IMR-90 (cell line): ENCODE data around the gene INTS3. TPM values are rescaled to one million over a fixed set of nuclear protein-coding genes. Genes with fewer than 3 reads are reported as not detected.

Source experiments
- ATAC-seq: fragments of 200-7000 bp; cut with Tn5 transposase; 2 replicates; pipeline ENCODE4 v1.9.1; 2020; ENCODE audit warnings: low read depth, mild to moderate bottlenecking, moderate library complexity
- BruUV-seq: library from RNA; stranded (reverse); fragments of 400-500 nt; replicated peaks from 2 replicates; lab custom pipeline; 2021; lab: Mats Ljungman, UMichigan
- CTCF ChIA-PET: fragments of 300-600 bp; formaldehyde crosslinking; extraction: SDS; loops from one replicate; lab custom pipeline; 2021; ENCODE audit warnings: antibody characterized with exemption; lab: Yijun Ruan, JAX
- POLR2A ChIA-PET: fragments of 300-600 bp; sonication (Branson Sonifier 250); formaldehyde crosslinking; loops from one replicate; lab custom pipeline; 2022; ENCODE audit warnings: antibody characterized with exemption; ENCODE audit not compliant: unreplicated experiment; lab: Charles Lee
- DNase-seq: peaks from one replicate; pipeline ENCODE4 v3.0.0; 2013
- H2AFZ ChIP-seq: replicated peaks from 2 replicates; pipeline ENCODE3; 2013; ENCODE audit warnings: low read length, mild to moderate bottlenecking; ENCODE audit not compliant: poor library complexity
- H2AK5ac ChIP-seq: 2 replicates; pipeline ENCODE4 v1.6.1; 2013; ENCODE audit warnings: low read depth, low read length, inconsistent platforms
- H2AK9ac ChIP-seq: replicated peaks from 2 replicates; pipeline ENCODE3; 2013; ENCODE audit warnings: mild to moderate bottlenecking, low read depth, low read length, moderate library complexity; ENCODE audit not compliant: poor library complexity
- H2BK120ac ChIP-seq: 2 replicates; pipeline ENCODE4 v1.6.1; 2013; ENCODE audit warnings: low read depth, low read length, inconsistent platforms
- H2BK15ac ChIP-seq: 3 replicates; pipeline ENCODE4 v1.6.1; 2013; ENCODE audit warnings: low read depth, low read length, inconsistent platforms
- H2BK20ac ChIP-seq: 2 replicates; pipeline ENCODE4 v1.6.1; 2013; ENCODE audit warnings: low read depth, mild to moderate bottlenecking, inconsistent platforms, low read length, moderate library complexity
- H2BK5ac ChIP-seq: 2 replicates; pipeline ENCODE4 v1.6.1; 2013; ENCODE audit warnings: mild to moderate bottlenecking, low read depth, low read length, inconsistent platforms; ENCODE audit not compliant: poor library complexity, severe bottlenecking
- H3K14ac ChIP-seq: replicated peaks from 2 replicates; pipeline ENCODE4 v1.6.1; 2013; ENCODE audit warnings: low read depth, low read length, inconsistent platforms
- H3K18ac ChIP-seq: 2 replicates; pipeline ENCODE4 v1.6.1; 2013; ENCODE audit warnings: low read depth, low read length, control low read depth
- H3K23ac ChIP-seq: 2 replicates; pipeline ENCODE4 v1.6.1; 2013; ENCODE audit warnings: low read depth, low read length, inconsistent platforms
- H3K27ac ChIP-seq: 2 replicates; pipeline ENCODE4 v1.5.1; 2013; ENCODE audit warnings: mild to moderate bottlenecking, control low read depth, low read length; ENCODE audit not compliant: insufficient read depth
- H3K27me3 ChIP-seq: 2 replicates; pipeline ENCODE4 v1.6.1; 2013; ENCODE audit warnings: low read length; ENCODE audit not compliant: control insufficient read depth, insufficient read depth
- H3K36me3 ChIP-seq: 2 replicates; pipeline ENCODE4 v1.6.1; 2013; ENCODE audit warnings: low read length, mixed read lengths; ENCODE audit not compliant: control insufficient read depth, insufficient read depth
- H3K4ac ChIP-seq: 2 replicates; pipeline ENCODE4 v1.6.1; 2013; ENCODE audit warnings: low read depth, low read length, inconsistent platforms
- H3K4me1 ChIP-seq: 2 replicates; pipeline ENCODE4 v1.6.1; 2013; ENCODE audit warnings: low read length, mixed read lengths; ENCODE audit not compliant: control insufficient read depth, insufficient read depth
- H3K4me2 ChIP-seq: 2 replicates; pipeline ENCODE4 v1.6.1; 2013; ENCODE audit warnings: low read depth, mild to moderate bottlenecking, control low read depth, low read length, moderate library complexity
- H3K4me3 ChIP-seq: 2 replicates; pipeline ENCODE4 v1.5.1; 2013; ENCODE audit warnings: low read depth, mild to moderate bottlenecking, control low read depth, low read length, moderate library complexity; ENCODE audit not compliant: insufficient read depth
- H3K56ac ChIP-seq: 2 replicates; pipeline ENCODE4 v1.6.1; 2013; ENCODE audit warnings: low read length, inconsistent platforms; ENCODE audit not compliant: insufficient read depth; ENCODE audit errors: extremely low read depth
- H3K79me1 ChIP-seq, 2 experiments: 2 replicates each; pipeline ENCODE4 v1.6.1; 2013; ENCODE audit warnings: low read length in 2 of 2, inconsistent platforms in 1 of 2, low read depth in 1 of 2
- H3K9ac ChIP-seq: 2 replicates; pipeline ENCODE4 v1.6.1; 2013; ENCODE audit warnings: low read depth, low read length, control low read depth
- H3K9me1 ChIP-seq: 2 replicates; pipeline ENCODE4 v1.6.1; 2013; ENCODE audit warnings: low read length, inconsistent platforms; ENCODE audit not compliant: insufficient read depth
- H3K9me3 ChIP-seq: 2 replicates; pipeline ENCODE4 v1.6.1; 2013; ENCODE audit warnings: low read length; ENCODE audit not compliant: control insufficient read depth, insufficient read depth
- H4K20me1 ChIP-seq: 2 replicates; pipeline ENCODE4 v1.6.1; 2013; ENCODE audit warnings: low read length, inconsistent platforms; ENCODE audit not compliant: insufficient read depth
- H4K5ac ChIP-seq: 2 replicates; pipeline ENCODE4 v1.6.1; 2013; ENCODE audit warnings: mild to moderate bottlenecking, low read depth, low read length, control low read depth
- H4K8ac ChIP-seq, 2 experiments: 2 replicates each; pipeline ENCODE4 v1.6.1; 2013; ENCODE audit warnings: low read depth in 2 of 2, low read length in 2 of 2, control low read depth in 1 of 2, inconsistent platforms in 1 of 2
- H4K91ac ChIP-seq: 2 replicates; pipeline ENCODE4 v1.6.1; 2013; ENCODE audit warnings: low read depth, low read length, inconsistent platforms; ENCODE audit not compliant: insufficient read depth
- BHLHE40 ChIP-seq: fragments of 150-350 bp; IDR thresholded peaks from 2 replicates; pipeline ENCODE4 v1.6.1; 2016; ENCODE audit warnings: mild to moderate bottlenecking, low read depth, low read length
- CHD1 ChIP-seq: IDR thresholded peaks from 2 replicates; pipeline ENCODE4 v1.6.1; 2012; ENCODE audit warnings: low read depth, low read length, improper control_type of control experiment
- MAFK ChIP-seq: IDR thresholded peaks from 2 replicates; pipeline ENCODE4 v1.6.1; 2012; ENCODE audit warnings: low read depth, low read length, improper control_type of control experiment
- MAZ ChIP-seq: IDR thresholded peaks from 2 replicates; pipeline ENCODE4 v1.6.1; 2012; ENCODE audit warnings: low read depth, mild to moderate bottlenecking, low read length, improper control_type of control experiment, moderate library complexity, borderline replicate concordance
- MXI1 ChIP-seq: IDR thresholded peaks from 2 replicates; pipeline ENCODE4 v1.6.1; 2012; ENCODE audit warnings: low read depth, mild to moderate bottlenecking, low read length, moderate library complexity, borderline replicate concordance
- NFE2L2 ChIP-seq: fragments of 150-350 bp; IDR thresholded peaks from 2 replicates; pipeline ENCODE4 v1.6.1; 2016; ENCODE audit warnings: low read depth, mild to moderate bottlenecking, low read length
- POLR2A ChIP-seq: IDR thresholded peaks from 2 replicates; pipeline ENCODE4 v1.6.1; 2012; ENCODE audit warnings: mild to moderate bottlenecking, low read depth, low read length
- RAD21 ChIP-seq: IDR thresholded peaks from 2 replicates; pipeline ENCODE4 v1.6.1; 2012; ENCODE audit warnings: low read length, improper control_type of control experiment
- RCOR1 ChIP-seq: IDR thresholded peaks from 2 replicates; pipeline ENCODE4 v1.6.1; 2012; ENCODE audit warnings: mild to moderate bottlenecking, low read length, improper control_type of control experiment; ENCODE audit not compliant: insufficient replicate concordance
- RFX5 ChIP-seq: IDR thresholded peaks from 2 replicates; pipeline ENCODE4 v1.8.0; 2012; ENCODE audit warnings: low read depth, mild to moderate bottlenecking, low read length, moderate library complexity
- SMC3 ChIP-seq: fragments of 150-350 bp; IDR thresholded peaks from 2 replicates; pipeline ENCODE4 v1.6.1; 2016; ENCODE audit warnings: low read depth, mild to moderate bottlenecking, antibody characterized with exemption, low read length, moderate library complexity
- WGBS, 2 experiments: methylation state at CpG; one replicate each; pipeline versions ENCODE4 v1.1.5 to v1.1.7; 2013; ENCODE audit warnings: missing lambda C conversion rate in 2 of 2; ENCODE audit not compliant: insufficient read length in 1 of 2; ENCODE audit errors: extremely low coverage in 2 of 2; 5-methylcytosine and 5-hydroxymethylcytosine counted together
- dilution Hi-C: fragments of 300-500 bp; cut with HindIII; formaldehyde crosslinking; loops from one replicate; pipeline ENCODE4 v1.14.3; 2018; ENCODE audit warnings: low sequenced_read_pairs; ENCODE audit not compliant: unreplicated experiment
- in situ Hi-C: fragments of 300-500 bp; cut with MboI; formaldehyde crosslinking; loops from 3 replicates; pipeline ENCODE4 v1.14.3; 2019; ENCODE audit warnings: low sequenced_read_pairs, inconsistent platforms, mixed read lengths
- intact Hi-C: fragments of 100-400 bp; cut with micrococcal nuclease; formaldehyde crosslinking; loops from 2 replicates; pipeline ENCODE4 v1.10.0; 2022
- polyA plus RNA-seq, 3 experiments: library from polyadenylated mRNA; depleted of rRNA; stranded (reverse); fragments of >200 nt; gene quantifications; 2 replicates each; pipeline ENCODE4 v1.2.3, GENCODE V29; 2012; ENCODE audit warnings: low replicate concordance in 1 of 3
- total RNA-seq: library from RNA; depleted of rRNA; stranded (reverse); fragments of >200 nt; gene quantifications from 2 replicates; pipeline ENCODE4 v1.2.3, GENCODE V29; 2012
- TF ChIP-seq, protein P1 (sequence below): fragments of 150-350 bp; IDR thresholded peaks from 2 replicates; pipeline ENCODE4 v1.6.1; 2017; ENCODE audit warnings: mild to moderate bottlenecking, antibody characterized with exemption, low read length, low read depth
- TF ChIP-seq, protein P2 (sequence below): fragments of 150-350 bp; IDR thresholded peaks from 2 replicates; pipeline ENCODE4 v1.6.1; 2016; ENCODE audit warnings: low read depth, mild to moderate bottlenecking, low read length, moderate library complexity, borderline replicate concordance
- TF ChIP-seq, protein P3 (sequence below): conservative IDR thresholded peaks from 2 replicates; pipeline ENCODE4 v1.5.1; 2012; ENCODE audit warnings: mild to moderate bottlenecking, low read depth, low read length, improper control_type of control experiment

Gene INTS3
- total and polyA plus RNA-seq, 2 of the 4 experiments (the other 2 are of a cell fraction), result 33.5 to 59.4 TPM

DNA sequence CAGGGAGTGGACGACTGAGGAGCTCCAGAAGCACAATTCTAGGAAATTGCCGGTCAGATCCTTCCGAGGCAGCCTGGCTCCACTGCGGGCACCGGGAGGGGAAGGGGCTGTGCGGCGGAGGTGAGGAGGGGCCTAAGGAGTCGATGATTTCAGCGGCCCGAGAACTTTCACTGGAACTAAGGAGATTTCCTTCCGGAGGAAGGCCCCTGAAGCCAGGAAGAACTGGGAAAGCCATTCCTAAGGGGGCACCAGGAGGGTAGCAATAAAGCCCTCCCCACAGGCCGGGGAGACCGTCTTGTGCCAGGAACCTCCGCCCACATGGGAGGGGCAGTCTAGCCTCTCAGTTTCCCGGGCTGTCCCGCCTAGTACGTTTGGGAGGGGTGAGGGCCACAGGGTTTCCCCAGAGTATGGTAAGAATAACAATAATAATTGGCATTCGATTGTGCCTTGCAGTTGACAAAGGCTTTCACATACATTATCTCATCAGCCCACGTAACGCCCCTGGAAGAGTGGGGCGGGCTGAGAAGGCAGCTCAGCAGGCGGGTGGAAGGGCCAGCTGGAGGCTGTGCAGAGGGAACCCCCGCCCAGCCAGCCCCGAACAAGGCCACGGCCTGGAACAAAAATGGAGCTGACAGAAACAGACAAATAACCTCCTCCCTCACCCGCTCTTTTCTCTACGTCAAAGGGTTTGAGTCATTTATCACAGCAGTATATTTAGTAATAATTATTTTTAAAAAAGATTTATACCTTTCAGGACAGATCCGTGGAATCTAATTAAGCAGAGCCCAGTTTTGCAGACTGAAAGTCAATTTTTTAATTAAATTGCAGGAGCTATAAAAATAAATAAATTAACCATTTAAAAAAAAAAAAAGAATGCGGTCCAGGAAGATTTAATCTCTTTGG lies 29.6 kb upstream of the INTS3 start:
- Histone ChIP-seq H2AK5ac (no peak overlapping the region), H3K4ac (no peak overlapping the region), H3K79me1 (no peaks in the 10 kb centered on the region), H3K56ac (no peak overlapping the region), H3K14ac (no peak overlapping the region), H3K23ac (no peak overlapping the region), H3K27me3 (peaks cover 3% of the 10 kb centered on the region; the same call in 1 of the 2 replicates), H3K4me1 (peaks cover 2% of the 10 kb centered on the region), H3K9me1 (no peaks in the 10 kb centered on the region), H4K5ac (no peak overlapping the region), H2AK9ac (peak overlapping the region; percentile 44), H3K36me3 (no peaks in the 10 kb centered on the region), H2BK15ac (no peak overlapping the region), H2BK20ac (no peak overlapping the region), H2AFZ (peak overlapping the region; percentile 71), H3K27ac (no peak overlapping the region), H2BK120ac (no peak overlapping the region), H3K9me3 (no peaks in the 10 kb centered on the region), H4K8ac (no peak overlapping the region; a peak in 1 of 4 replicates), H3K18ac (no peak overlapping the region), H4K91ac (no peak overlapping the region), H2BK5ac (no peak overlapping the region), H3K4me3 (no peak overlapping the region), H3K9ac (no peak overlapping the region), H4K20me1 (no peaks in the 10 kb centered on the region), H3K4me2 (no peak overlapping the region)
- WGBS, 2 experiments, result 30% methylated on average over 4 of the region's 29 CpGs; no CpG with 5 or more reads in 1 of the 2 experiments
- DNase-seq (no peak), ATAC-seq (no peak)
- POLR2A ChIA-PET, result interaction anchor here (0.5 kb wide), 1 partner anchor 9 kb away, joined by 5 read pairs; no protein-coding TSS in a partner anchor
- intact Hi-C loops, result no loop called here
- BruUV-seq, result no TSS peak
- CTCF ChIA-PET, result interaction anchor here (1.2 kb wide), 1 partner anchor 50 kb away, joined by 3 read pairs; no protein-coding TSS in a partner anchor
- in situ Hi-C loops, result no loop called here
- dilution Hi-C loops, result no loop called here
- TF ChIP-seq, protein P1, sequence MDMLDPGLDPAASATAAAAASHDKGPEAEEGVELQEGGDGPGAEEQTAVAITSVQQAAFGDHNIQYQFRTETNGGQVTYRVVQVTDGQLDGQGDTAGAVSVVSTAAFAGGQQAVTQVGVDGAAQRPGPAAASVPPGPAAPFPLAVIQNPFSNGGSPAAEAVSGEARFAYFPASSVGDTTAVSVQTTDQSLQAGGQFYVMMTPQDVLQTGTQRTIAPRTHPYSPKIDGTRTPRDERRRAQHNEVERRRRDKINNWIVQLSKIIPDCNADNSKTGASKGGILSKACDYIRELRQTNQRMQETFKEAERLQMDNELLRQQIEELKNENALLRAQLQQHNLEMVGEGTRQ, result no peak
- TF ChIP-seq, protein P2, sequence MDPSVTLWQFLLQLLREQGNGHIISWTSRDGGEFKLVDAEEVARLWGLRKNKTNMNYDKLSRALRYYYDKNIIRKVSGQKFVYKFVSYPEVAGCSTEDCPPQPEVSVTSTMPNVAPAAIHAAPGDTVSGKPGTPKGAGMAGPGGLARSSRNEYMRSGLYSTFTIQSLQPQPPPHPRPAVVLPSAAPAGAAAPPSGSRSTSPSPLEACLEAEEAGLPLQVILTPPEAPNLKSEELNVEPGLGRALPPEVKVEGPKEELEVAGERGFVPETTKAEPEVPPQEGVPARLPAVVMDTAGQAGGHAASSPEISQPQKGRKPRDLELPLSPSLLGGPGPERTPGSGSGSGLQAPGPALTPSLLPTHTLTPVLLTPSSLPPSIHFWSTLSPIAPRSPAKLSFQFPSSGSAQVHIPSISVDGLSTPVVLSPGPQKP, result no peak
- no peak for TF ChIP-seq SMC3
- TF ChIP-seq BHLHE40, result no peak
- no peak for TF ChIP-seq MAFK
- TF ChIP-seq, protein P3, sequence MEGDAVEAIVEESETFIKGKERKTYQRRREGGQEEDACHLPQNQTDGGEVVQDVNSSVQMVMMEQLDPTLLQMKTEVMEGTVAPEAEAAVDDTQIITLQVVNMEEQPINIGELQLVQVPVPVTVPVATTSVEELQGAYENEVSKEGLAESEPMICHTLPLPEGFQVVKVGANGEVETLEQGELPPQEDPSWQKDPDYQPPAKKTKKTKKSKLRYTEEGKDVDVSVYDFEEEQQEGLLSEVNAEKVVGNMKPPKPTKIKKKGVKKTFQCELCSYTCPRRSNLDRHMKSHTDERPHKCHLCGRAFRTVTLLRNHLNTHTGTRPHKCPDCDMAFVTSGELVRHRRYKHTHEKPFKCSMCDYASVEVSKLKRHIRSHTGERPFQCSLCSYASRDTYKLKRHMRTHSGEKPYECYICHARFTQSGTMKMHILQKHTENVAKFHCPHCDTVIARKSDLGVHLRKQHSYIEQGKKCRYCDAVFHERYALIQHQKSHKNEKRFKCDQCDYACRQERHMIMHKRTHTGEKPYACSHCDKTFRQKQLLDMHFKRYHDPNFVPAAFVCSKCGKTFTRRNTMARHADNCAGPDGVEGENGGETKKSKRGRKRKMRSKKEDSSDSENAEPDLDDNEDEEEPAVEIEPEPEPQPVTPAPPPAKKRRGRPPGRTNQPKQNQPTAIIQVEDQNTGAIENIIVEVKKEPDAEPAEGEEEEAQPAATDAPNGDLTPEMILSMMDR, result no peak
- TF ChIP-seq CHD1, result no peak
- no peak for TF ChIP-seq POLR2A
- TF ChIP-seq MAZ, result no peak
- TF ChIP-seq MXI1, result no peak
- no peak for TF ChIP-seq NFE2L2
- TF ChIP-seq RAD21, result no peak
- no peak for TF ChIP-seq RFX5
- TF ChIP-seq RCOR1, result no peak
